Measurements from ENCODE around the gene RNF111. TPM values are rescaled to one million over a fixed set of nuclear protein-coding genes. Genes with fewer than 3 reads are reported as not detected.

Gene RNF111
- total RNA-seq, 1 experiment from 2014 or later, result 13.3 TPM

GRCh38 chr15:59002418-59002859, 15.0 kb downstream of the RNF111 start:
- intact Hi-C loops (cut with micrococcal nuclease), result no loop called here
- CTCF ChIA-PET, result no interaction called here
- DNase-seq, result no peak
- no peaks in the 10 kb centered on the region for H3F3A ChIP-seq (ENCODE audit: low read length, unreplicated experiment)
- no peak overlapping the region for H2AFZ ChIP-seq (ENCODE audit: low read length)
- H3K4me3 ChIP-seq (ENCODE audit: low read length), result no peak overlapping the region
- POLR2A ChIA-PET (ENCODE audit: unreplicated experiment), result no interaction called here
- no peaks in the 10 kb centered on the region for H3K9me3 ChIP-seq (ENCODE audit: low read length)
- H3K4me2 ChIP-seq (ENCODE audit: low read length), result no peak overlapping the region
- H3K79me2 ChIP-seq (ENCODE audit: low read length), result peaks cover 78% of the 10 kb centered on the region
- H4K20me1 ChIP-seq (ENCODE audit: low read length), result no peaks in the 10 kb centered on the region
- H3K9me2 ChIP-seq (replicated peaks; ENCODE audit: low read length), result no peaks in the 10 kb centered on the region
- TF ChIP-seq EZH2 (IDR thresholded peaks at IDR 0.05; ENCODE audit: low read length, unreplicated experiment) (no peak), EZH2phosphoT487 (IDR thresholded peaks at IDR 0.05; ENCODE audit: borderline replicate concordance, low read length) (no peak)
- TF ChIP-seq, protein P1, sequence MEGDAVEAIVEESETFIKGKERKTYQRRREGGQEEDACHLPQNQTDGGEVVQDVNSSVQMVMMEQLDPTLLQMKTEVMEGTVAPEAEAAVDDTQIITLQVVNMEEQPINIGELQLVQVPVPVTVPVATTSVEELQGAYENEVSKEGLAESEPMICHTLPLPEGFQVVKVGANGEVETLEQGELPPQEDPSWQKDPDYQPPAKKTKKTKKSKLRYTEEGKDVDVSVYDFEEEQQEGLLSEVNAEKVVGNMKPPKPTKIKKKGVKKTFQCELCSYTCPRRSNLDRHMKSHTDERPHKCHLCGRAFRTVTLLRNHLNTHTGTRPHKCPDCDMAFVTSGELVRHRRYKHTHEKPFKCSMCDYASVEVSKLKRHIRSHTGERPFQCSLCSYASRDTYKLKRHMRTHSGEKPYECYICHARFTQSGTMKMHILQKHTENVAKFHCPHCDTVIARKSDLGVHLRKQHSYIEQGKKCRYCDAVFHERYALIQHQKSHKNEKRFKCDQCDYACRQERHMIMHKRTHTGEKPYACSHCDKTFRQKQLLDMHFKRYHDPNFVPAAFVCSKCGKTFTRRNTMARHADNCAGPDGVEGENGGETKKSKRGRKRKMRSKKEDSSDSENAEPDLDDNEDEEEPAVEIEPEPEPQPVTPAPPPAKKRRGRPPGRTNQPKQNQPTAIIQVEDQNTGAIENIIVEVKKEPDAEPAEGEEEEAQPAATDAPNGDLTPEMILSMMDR (conservative IDR thresholded peaks at IDR 0.05; ENCODE audit: low read depth, low read length), result no peak
- H3K36me3 ChIP-seq (ENCODE audit: low read depth, low read length), result peaks cover 2% of the 10 kb centered on the region; the same call in 1 of the 2 replicates
- ATAC-seq, result no peak
- no peak overlapping the region for H3K9ac ChIP-seq (ENCODE audit: low read length)
- H3K27me3 ChIP-seq (ENCODE audit: low read length), result no peaks in the 10 kb centered on the region
- H3K4me1 ChIP-seq (ENCODE audit: insufficient read depth, low read length), result no peaks in the 10 kb centered on the region
- BruUV-seq (replicated peaks), result no TSS peak
- no peak overlapping the region for H3K27ac ChIP-seq (ENCODE audit: low read length)

DNA sequence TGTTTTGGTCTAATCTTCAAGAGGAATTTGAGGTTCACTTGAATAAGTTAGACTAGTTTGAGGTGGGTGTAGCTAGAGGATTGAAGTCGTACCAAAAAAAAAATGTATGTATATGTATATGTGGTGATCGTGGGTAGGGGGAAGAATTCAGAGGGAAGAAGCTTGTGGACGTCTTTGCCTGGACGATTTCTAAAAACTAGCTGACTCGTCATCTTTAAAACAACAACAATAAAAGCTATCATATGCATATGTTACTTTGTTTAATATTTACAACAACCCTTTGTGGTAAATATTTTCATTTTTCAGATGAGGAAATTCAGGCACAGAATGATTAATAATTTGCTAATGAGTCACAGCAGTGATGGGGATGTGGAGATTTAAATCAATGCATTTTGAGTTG, 18.1 kb downstream of the RNF111 start:
- intact Hi-C loops (cut with micrococcal nuclease), result no loop called here
- Histone ChIP-seq H3K27me3 (ENCODE audit: low read length) (no peaks in the 10 kb centered on the region), H3K4me1 (ENCODE audit: insufficient read depth, low read length) (no peaks in the 10 kb centered on the region), H3K9ac (ENCODE audit: low read length) (no peak overlapping the region), H2AFZ (ENCODE audit: low read length) (no peak overlapping the region), H3F3A (ENCODE audit: low read length, unreplicated experiment) (no peaks in the 10 kb centered on the region), H3K9me3 (ENCODE audit: low read length) (no peaks in the 10 kb centered on the region), H4K20me1 (ENCODE audit: low read length) (no peaks in the 10 kb centered on the region), H3K9me2 (replicated peaks; ENCODE audit: low read length) (no peaks in the 10 kb centered on the region), H3K4me2 (ENCODE audit: low read length) (no peak overlapping the region), H3K27ac (ENCODE audit: low read length) (no peak overlapping the region), H3K4me3 (ENCODE audit: low read length) (no peak overlapping the region), H3K79me2 (ENCODE audit: low read length) (peaks cover 77% of the 10 kb centered on the region), H3K36me3 (ENCODE audit: low read depth, low read length) (peaks cover 2% of the 10 kb centered on the region; the same call in 1 of the 2 replicates)
- ChIA-PET POLR2A (ENCODE audit: unreplicated experiment) (no interaction called here), CTCF (no interaction called here)
- ATAC-seq, result no peak
- no peak for DNase-seq
- BruUV-seq (replicated peaks), result no TSS peak
- no peak for TF ChIP-seq EZH2phosphoT487 (IDR thresholded peaks at IDR 0.05; ENCODE audit: borderline replicate concordance, low read length)
- no peak for TF ChIP-seq EZH2 (IDR thresholded peaks at IDR 0.05; ENCODE audit: low read length, unreplicated experiment)
- TF ChIP-seq, protein P1 (conservative IDR thresholded peaks at IDR 0.05; ENCODE audit: low read depth, low read length), result no peak

DNA sequence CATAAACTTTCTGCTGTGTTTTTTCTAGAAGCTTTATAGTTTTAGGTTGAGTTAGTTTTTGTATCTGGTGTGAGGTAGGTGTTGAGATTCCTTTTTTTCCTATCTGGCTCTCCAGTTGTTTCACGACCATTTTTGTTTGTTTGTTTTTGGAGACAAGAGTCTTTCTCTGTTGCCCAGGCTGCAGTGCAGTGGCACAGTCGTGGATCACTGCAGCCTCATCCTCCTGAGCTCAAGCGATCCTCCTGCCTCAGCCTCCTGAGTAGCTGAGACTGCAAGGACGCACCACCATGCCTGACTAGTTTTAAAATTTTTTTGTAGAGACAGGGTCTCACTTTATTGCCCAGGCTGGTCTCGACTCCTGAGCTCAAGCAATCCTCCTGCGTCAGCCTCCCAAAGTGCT, 20.6 kb downstream of the RNF111 start:
- no TSS peak for BruUV-seq (replicated peaks)
- Histone ChIP-seq H3K27ac (ENCODE audit: low read length) (no peak overlapping the region), H3K36me3 (ENCODE audit: low read depth, low read length) (peaks cover 2% of the 10 kb centered on the region; the same call in 1 of the 2 replicates), H3K9ac (ENCODE audit: low read length) (no peak overlapping the region), H3K9me3 (ENCODE audit: low read length) (no peaks in the 10 kb centered on the region), H3K4me1 (ENCODE audit: insufficient read depth, low read length) (no peaks in the 10 kb centered on the region), H3F3A (ENCODE audit: low read length, unreplicated experiment) (no peaks in the 10 kb centered on the region), H3K4me2 (ENCODE audit: low read length) (no peak overlapping the region), H3K79me2 (ENCODE audit: low read length) (peaks cover 84% of the 10 kb centered on the region), H4K20me1 (ENCODE audit: low read length) (no peaks in the 10 kb centered on the region), H3K4me3 (ENCODE audit: low read length) (no peak overlapping the region), H2AFZ (ENCODE audit: low read length) (no peak overlapping the region), H3K9me2 (replicated peaks; ENCODE audit: low read length) (no peaks in the 10 kb centered on the region), H3K27me3 (ENCODE audit: low read length) (no peaks in the 10 kb centered on the region)
- DNase-seq, result no peak
- no peak for ATAC-seq
- ChIA-PET POLR2A (ENCODE audit: unreplicated experiment) (no interaction called here), CTCF (no interaction called here)
- TF ChIP-seq EZH2phosphoT487 (IDR thresholded peaks at IDR 0.05; ENCODE audit: borderline replicate concordance, low read length) (no peak), EZH2 (IDR thresholded peaks at IDR 0.05; ENCODE audit: low read length, unreplicated experiment) (no peak)
- TF ChIP-seq, protein P1 (conservative IDR thresholded peaks at IDR 0.05; ENCODE audit: low read depth, low read length), result no peak
- intact Hi-C loops (cut with micrococcal nuclease), result no loop called here
